ENCODE measurements around the gene HSPB7.
"Not testable (repeated sequence)": the region's sequence is repeated elsewhere in the genome, so short reads cannot be mapped to it uniquely, and the experiment has no call there.

HSPB7 gene

GRCh38 chr1:16050328-16050727 lies 32.5 kb upstream of the HSPB7 start:
- DNase-seq: no peak

GRCh38 chr1:16048573-16049189 lies 30.8 kb upstream of the HSPB7 start:
- peak; percentile 71 for DNase-seq

- no peak for DNase-seq
Observed at GRCh38 chr1:16047791-16048475, 30.1 kb upstream of the HSPB7 start.

- DNase-seq: no peak
Observed at GRCh38 chr1:16046842-16047241, 29.0 kb upstream of the HSPB7 start.

GRCh38 chr1:16043950-16044349 lies 26.1 kb upstream of the HSPB7 start:
- no peak for DNase-seq

- no peak for DNase-seq
Observed at GRCh38 chr1:16043521-16043920, 25.7 kb upstream of the HSPB7 start, which contains the start of gene CLCNKB. CLCNKB (plus strand) TSS chr1:16043782; CDS start chr1:16044493, 711 bp downstream.

- not testable (repeated sequence) for DNase-seq
Observed at GRCh38 chr1:16042654-16043053, 24.8 kb upstream of the HSPB7 start.

- DNase-seq: no peak
Observed at GRCh38 chr1:16042096-16042495, 24.3 kb upstream of the HSPB7 start.

GRCh38 chr1:16041200-16041599 lies 23.4 kb upstream of the HSPB7 start:
- no peak for DNase-seq

GRCh38 chr1:16039871-16040270 lies 22.0 kb upstream of the HSPB7 start:
- not testable (repeated sequence) for DNase-seq

GRCh38 chr1:16038620-16038912 lies 20.7 kb upstream of the HSPB7 start:
- no peak for DNase-seq

- DNase-seq: not testable (repeated sequence)
Observed at GRCh38 chr1:16036461-16036860, 18.6 kb upstream of the HSPB7 start.

- not testable (repeated sequence) for DNase-seq
Observed at GRCh38 chr1:16033103-16033632, 15.3 kb upstream of the HSPB7 start.

- DNase-seq: peak; percentile 89
Observed at GRCh38 chr1:16032388-16033102, 14.7 kb upstream of the HSPB7 start.

GRCh38 chr1:16031551-16031950 lies 13.7 kb upstream of the HSPB7 start:
- DNase-seq: no peak

GRCh38 chr1:16029288-16029687 lies 11.4 kb upstream of the HSPB7 start:
- DNase-seq: no peak

GRCh38 chr1:16029003-16029268 lies 11.1 kb upstream of the HSPB7 start:
- DNase-seq: not testable (repeated sequence)

GRCh38 chr1:16028237-16029002 lies 10.6 kb upstream of the HSPB7 start:
- no peak for DNase-seq

GRCh38 chr1:16026723-16027484 lies 9.1 kb upstream of the HSPB7 start:
- no peak for DNase-seq

- DNase-seq: not testable (repeated sequence)
Observed at GRCh38 chr1:16026302-16026701, 8.5 kb upstream of the HSPB7 start.

GRCh38 chr1:16023050-16023653 lies 5.3 kb upstream of the HSPB7 start:
- DNase-seq: peak; percentile 18

GRCh38 chr1:16022393-16022792 lies 4.5 kb upstream of the HSPB7 start:
- no peak for DNase-seq

Measured in femur (tissue), 1 donor.